RPMI7951 (cell line): ENCODE results near the gene ANKRD33B. TPM values are rescaled to one million over a fixed set of nuclear protein-coding genes. Genes with fewer than 3 reads are reported as not detected.

ENCODE experiments used
- DNase-seq: peaks from one replicate; pipeline ENCODE4 v3.0.0-alpha.2; 2012; ENCODE audit warnings: low read depth
- total RNA-seq: library from RNA; depleted of rRNA; stranded (reverse); fragments of >200 nt; shearing (Covaris generic); gene quantifications from 2 replicates; pipeline ENCODE4 v1.2.3, GENCODE V29; 2014; rRNA removed

The ANKRD33B gene
- total RNA-seq, 1 experiment from 2014 or later: 0.36 TPM

DNA sequence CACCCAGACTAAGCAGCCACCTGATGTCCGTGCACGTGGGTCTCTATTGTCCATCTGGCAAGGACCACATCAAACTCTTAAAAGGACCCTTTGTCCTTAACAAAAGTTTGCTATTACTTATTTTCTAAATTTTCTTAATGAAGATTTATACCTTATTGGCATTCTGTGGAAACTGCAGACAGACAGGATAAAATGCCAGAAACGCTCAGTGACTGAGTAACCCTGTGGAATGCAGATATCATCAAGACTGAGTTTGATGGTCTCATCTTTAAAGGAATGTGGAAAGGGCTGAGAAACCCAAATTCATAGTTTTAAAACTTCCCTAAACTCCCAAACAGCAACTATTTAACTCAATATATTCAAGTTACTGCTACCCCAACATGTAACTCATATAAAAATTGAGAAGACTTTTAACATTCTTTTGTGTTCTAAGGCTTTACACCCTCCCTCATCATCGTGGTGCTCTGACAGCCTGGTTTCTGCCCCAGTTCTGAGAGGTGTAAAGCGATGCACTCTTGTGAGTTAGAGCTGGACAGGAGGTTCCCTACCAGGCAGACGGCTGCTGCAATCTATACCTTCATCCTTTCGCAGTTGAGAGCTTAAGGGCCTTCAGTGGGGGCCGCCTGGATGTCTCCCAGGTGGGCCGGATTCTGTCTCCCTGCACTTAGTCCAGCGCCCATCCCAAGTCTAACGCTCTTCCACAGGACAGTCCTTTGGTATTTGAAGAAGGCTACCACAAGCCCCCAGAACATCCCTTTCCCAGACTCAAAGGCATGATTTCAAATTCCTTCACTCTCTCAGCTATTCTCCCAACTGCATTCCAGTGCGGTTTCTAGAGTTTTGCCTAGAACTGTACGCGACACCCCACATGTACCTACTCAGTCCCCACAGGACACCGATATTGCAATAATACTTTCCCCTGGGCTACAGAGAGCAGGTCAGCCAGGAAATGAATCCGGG lies 128.2 kb downstream of the ANKRD33B start:
- DNase-seq: peak; percentile 48

GRCh38 chr5:10695055-10695649 lies 131.3 kb downstream of the ANKRD33B start:
- peak; percentile 67 for DNase-seq

DNA sequence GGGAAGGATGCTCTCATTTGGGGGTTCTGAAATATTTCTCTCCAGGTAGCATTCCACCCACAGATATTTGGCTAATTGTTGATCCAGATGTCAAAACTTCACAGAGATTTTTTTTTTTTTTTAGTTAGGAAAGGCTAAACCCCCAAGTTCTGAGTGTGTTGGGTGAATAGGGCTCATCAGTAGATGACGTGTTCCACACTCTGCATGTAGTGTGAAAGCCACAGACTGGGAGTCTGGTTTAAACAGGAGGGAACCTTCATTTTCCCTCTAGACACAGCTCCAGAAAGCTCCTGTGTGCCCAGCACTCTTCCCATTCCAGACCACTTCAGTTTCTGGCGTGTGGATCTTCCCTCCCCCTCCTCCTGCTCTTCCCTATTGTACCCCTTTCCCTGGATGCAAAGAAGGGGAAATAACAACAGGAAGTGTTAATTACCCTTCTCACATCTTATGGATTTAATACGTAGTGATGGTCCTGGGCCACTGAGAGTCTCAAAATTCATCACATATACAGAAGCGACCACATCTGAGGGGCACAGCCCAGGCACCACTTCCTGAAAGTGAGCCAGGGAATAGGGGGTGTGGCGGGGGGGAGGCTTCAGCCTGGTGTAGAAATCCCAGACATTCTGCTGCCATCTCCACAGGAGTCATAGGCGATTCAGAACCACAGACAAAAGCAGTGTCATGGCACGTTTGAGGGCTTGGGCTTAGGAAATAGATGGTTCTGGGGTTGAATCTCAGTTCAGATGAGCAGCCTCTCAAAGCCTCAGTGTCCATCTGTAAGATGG lies 132.1 kb downstream of the ANKRD33B start:
- DNase-seq: peak; percentile 31

- peak; percentile 83 for DNase-seq
Observed at GRCh38 chr5:10699281-10699874, 135.5 kb downstream of the ANKRD33B start.

DNA sequence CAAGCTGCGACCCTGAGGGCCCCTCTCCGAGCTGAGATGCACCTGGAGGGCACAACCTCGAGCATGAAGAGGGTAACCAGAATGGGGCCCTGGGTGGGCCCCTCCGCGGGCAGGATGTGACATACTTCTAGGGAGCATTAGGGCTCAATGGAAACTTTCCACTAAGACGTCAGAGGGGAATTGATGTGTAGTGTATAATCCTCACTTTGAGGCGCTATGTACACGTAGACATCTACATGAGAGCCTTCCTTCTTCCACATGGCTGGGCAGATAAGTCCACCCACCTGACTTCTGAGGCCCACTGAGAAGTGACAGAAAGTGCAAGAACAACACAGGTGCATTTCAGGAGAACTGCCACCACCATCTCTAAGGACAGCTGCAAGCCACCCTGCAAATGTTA lies 136.1 kb downstream of the ANKRD33B start:
- no peak for DNase-seq

- no peak for DNase-seq
Observed at GRCh38 chr5:10700516-10700915, 136.6 kb downstream of the ANKRD33B start.

- DNase-seq: peak; percentile 51
Observed at GRCh38 chr5:10701567-10702039, 137.7 kb downstream of the ANKRD33B start.

- DNase-seq: peak; percentile 95
Observed at GRCh38 chr5:10702040-10702629, 138.3 kb downstream of the ANKRD33B start.

- DNase-seq: peak; percentile 74
Observed at GRCh38 chr5:10702911-10703491, 139.1 kb downstream of the ANKRD33B start.

DNA sequence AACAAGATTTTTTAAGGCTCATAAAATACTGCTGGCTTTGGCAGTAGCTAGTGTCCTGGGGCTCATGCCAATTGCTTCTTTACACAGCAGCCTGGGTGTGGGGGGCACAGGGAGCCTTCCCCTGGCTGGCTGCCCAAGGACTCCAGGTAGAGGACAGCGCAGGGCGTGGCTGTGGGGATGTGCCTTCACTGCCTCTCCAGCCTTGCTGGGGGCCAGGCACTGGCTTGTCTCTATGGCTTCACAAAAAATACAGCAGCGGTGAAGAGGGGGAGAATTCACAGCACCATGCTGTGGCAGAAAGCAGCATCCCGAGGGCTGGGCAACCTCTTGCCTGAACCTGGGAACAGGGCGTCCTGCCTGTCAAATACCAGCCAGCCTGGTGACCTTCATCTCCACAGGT lies 139.8 kb downstream of the ANKRD33B start:
- DNase-seq: no peak

DNA sequence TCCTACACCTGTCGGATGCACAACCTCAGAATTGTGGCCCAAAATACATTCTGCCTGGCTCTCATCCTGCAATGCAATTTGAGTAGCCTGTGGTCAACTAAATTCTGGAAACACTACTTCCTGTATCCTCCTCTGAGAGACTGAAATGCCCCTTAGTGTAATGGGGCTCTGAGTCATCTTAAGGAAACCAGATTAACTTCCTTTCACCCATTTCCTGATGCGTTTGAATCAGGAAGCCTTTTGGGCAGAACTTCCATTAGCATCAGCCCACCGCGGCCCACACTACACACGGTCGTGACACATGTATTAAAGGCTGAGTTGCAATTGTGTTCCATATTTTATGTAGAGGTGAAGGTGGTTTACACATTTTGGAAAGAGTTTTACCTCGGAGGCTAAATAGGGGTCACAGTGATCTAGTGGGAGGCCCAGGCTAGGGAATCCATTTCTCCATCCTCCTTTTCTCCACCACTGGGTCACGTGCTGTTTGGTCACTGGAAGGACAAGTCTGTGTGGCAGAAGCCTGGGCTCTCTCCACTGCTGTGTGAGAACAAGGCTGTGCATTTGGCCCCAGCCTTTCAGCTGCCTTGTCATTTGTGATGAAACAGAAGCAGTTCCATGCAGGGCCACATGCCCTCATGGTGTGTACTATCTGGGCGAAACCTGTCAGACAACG lies 141.2 kb downstream of the ANKRD33B start:
- DNase-seq: peak; percentile 90

DNA sequence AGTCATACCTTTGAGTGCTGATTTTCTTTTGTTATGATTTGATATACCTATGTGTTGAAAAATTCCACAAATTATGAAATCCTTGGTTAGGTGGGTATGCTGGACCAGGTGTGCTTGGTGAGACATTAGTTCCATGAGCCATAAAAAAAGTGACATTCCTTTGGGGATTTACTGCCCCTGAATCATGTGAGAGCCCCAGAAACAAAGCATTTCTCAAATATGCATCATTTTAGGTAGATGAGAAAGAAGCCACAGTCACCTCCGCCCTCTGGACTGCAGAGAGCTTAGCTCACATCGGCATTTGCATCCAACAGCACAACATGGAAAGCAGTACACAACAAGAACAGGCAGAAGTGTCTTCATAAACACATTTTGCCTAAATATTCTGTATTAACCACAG lies 141.9 kb downstream of the ANKRD33B start:
- no peak for DNase-seq

GRCh38 chr5:10706326-10706725 lies 142.5 kb downstream of the ANKRD33B start:
- DNase-seq: no peak

Other genes with a start within 250 kb of the ANKRD33B start
- gene MARCHF6, start 210.4 kb upstream of the ANKRD33B start, total RNA-seq: 18.7 and 22.3 TPM in 2 replicates
- 0.59 and 0.84 TPM in 2 replicates for gene ROPN1L, start 122.2 kb upstream of the ANKRD33B start, total RNA-seq
- gene DAP, start 197.2 kb downstream of the ANKRD33B start, total RNA-seq: 33.2 and 35.8 TPM in 2 replicates